Activated T-helper 1 cell treated with anti-CD3 and anti-CD28 coated beads, Interleukin-2, amount 50 U/mL, for 16 hours (primary cell): ENCODE measurements around the gene ARHGEF38.

Experiments
- DNase-seq, 2 donors: peaks; one replicate each; pipeline ENCODE4 v3.0.0-alpha.2; 2020; ENCODE audit warnings: low read depth in 1 of 2, low spot score in 1 of 2

The ARHGEF38 gene

DNA sequence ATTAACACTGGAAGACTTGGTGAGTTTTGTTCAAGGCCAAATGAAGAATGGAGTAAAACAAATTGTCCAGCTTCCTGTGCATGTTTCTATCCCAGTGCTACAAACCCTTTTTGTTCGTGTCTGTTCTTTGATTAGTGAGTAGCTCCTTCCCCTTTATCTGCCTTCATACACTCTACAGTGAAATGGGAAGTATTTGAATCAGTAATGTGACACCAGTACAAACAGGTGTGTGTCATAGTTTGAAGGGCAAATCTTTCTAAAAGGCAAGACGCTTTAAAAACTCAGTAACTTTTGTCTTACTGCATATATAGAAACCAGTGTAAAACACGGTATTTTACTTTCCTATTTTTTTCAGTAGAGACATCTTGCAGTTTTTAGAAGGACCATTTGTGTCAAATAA lies 5.9 kb downstream of the ARHGEF38 start:
- DNase-seq = no peak

DNA sequence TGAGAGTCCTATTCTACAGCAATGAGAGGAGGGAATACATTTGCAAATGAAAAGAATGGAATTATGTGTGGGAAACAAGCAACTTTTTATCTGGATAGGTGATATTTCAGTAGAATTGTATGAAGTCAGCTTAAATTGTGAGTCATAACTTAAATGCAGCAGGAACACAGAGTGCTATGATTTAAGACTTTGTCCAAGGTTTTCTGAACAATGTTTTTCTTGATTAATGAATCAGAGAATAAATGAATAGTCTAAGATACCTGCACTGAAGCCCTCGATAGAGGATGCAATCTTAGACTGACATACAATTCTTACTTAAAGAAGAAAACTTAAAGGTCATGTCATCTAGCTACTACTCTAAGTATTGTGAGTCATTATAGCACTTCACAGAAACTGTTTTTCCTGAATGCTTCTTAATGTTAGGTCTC lies 8.0 kb downstream of the ARHGEF38 start:
- no peak for DNase-seq

DNA sequence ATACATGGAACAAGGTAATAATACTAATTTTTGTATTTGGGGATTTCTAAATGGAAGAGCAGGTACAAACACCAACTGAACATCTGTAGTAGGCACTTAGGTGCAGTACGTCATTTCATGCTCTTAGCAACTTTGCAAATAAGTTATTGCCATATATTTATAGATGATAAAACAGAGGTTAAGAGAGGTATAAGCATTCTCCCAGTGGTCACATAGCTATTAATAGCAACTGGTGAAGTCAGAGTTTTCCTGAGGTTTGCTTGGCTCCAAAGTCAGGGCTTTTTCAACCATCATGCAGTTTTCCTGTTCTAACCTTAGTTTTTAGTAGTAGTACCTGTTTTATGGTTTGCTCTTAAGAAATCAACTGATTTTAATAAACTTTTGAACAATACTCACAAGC lies 10.9 kb downstream of the ARHGEF38 start:
- no peak for DNase-seq

DNA sequence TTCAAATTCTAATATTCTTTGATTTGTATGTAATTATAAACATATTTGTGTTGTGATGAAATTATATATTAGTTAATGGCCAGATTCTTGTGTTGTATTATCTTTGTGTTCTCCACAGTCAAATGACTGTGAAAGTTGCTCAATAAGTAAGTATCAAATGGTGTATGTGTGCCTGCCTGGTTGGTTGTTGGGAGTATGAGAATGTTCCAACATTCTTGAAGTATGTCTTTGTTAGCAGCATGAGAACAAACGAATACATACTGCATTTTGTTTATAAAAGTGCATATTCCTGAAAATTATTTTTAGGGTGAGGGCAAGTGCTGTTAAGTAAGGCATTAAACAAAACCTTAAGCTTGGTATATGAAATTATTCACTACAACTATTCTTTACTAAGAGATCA lies 16.2 kb downstream of the ARHGEF38 start:
- DNase-seq = no peak

DNA sequence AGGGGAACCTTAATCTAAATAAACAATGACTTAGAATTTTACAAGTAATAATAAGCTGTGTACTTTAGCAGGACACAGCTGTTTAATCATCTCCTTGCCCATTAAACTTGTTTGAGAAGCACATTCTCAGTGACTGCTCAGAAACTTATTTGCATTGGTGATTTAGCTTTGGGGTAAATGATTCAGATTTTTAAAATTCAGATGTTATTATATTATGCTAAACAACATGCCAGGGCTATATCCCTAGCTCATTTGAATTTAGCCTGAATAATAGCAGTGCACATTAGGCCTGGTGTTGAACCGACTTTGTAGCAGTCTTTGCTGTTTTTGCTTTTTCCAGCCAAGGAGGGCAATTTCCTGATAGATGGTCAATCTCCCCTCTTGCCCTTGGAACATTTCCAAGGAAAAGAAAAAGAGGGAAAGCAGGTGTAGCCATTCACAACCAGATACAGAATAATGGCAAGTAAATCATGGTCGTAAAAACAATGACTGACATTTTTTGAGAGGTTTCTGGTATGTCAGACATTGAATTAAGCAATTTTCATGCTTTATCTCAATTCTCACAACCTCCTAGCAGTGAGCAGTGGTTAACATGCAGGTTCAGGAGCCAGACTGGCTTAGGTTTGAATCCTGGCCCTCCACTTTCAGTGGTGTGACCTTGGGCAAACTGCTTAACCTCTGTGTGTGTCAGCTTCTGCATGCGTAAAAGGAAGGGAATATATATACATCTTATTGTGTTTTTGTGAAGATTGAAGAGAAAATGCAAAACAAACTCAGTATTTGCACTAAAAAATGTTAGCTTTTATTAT lies 16.8 kb downstream of the ARHGEF38 start:
- DNase-seq = no peak

DNA sequence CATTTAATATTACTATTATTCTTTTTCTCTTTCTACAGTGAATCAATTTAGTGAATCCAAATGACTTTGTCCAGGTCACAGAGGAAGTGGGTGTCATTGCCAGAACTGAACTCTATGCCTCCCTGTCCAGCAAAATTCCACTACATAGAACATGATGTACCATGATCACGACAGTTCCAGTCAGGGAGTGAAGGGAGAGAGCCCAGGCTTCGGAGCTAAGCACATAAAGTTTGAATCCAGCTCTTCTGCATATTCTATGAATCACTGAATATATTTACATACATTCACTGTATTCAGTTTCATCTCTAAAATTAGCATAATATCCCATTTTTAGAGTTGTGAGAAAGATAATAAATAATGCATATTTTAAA lies 17.4 kb downstream of the ARHGEF38 start:
- no peak for DNase-seq

DNA sequence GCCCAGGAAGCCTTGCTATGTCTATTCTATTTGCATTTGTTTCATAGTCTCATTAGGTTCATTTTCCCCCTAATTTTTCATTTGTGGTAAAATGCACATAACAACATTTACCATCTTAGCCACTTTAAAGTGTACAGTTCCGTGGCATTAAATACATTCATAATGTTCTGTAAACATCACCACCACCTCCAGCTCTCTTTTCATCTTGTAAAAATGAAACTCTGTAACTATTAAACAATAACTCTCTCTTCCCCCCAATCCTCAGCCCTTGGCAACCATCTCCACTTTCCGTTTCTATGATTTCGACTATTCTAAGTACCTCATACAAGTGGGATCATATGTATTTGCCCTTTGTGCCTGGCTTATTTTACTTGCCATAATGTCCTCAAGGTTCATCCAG lies 19.9 kb downstream of the ARHGEF38 start:
- DNase-seq = no peak

DNA sequence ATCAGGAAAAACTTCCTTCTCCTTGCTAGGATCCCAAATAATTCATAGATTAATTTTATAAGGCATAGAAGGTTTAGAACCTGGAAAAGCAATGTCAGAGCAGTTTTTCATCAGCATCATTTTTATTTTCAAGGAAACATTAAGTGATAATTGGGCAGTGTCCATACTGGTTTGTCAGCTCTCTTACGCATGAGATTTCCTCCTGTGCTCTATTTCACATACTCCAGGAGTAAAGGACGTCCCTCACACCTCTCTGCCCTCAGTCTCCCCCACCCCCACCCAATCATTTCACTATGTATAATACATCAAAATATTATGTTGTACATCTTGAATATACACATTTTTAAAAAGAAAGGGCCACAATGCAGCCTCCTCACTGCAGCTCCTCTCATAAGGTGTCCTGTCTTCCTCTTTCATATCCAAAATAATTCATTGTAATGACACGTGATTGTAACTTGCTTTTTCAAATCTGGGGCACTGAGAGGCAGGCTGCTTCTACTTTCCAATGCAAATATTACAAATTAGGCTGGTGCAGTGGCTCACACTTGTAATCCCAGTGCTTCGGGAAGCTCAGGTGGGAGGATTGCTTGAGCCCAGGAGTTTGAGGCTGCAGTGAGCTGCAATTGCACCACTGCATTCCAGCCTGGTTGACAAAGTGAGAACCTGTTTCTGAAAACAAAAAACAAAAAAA lies 34.4 kb downstream of the ARHGEF38 start:
- DNase-seq = no peak

DNA sequence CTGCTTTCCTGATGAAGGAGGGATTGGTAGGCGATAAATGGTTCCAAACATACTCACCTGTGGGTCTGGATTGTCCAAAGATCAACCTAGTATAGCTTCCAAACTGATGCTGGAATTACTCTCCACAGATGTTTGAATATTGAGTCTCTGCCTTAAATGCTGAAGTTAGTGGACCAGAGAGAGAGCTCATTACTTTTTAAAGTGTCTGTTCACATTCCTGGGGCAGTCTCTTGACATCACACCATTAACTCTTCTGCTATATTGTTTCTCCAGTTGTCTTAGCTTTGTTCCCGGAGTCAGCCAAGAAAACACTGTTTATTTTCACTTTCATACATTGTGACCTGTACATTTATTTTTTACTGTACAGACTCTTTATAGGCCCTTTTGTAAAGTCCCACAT lies 35.4 kb downstream of the ARHGEF38 start:
- no peak for DNase-seq

DNA sequence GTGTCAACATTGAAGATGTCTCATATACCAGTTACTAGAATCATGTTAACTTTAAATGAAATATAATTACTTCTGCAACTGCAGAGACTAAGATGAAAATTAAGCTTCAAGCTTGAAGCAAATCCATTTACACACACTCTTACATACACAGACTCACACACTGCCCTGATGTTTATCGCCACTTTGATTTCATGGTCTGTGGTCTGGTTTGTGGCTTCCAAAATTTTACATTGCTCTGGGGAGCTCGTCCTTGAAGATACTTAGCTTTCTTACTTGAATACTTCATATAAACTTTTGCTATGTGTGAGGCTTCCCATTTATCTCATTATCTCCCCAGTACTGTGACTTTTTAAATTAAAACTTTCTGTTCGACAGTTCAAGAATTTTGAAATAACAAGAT lies 35.8 kb downstream of the ARHGEF38 start:
- no peak for DNase-seq

DNA sequence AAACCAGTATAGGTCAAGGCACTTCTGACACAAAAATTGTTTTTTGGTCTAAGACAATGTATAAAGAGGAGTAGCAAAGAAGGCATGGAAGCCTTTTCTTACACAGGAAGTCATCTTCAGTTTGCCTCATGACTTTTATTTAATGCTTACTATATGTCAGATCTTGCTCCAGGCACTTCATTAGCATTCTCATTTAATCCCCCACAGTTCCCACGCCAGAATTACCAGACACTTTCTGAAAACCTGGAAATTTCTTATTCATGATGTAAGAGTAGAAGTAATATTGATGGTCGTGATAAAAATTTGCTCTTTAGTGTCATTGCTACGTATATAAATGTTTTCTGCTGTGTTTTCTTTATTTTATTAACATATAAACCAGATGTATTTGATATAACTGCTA lies 39.2 kb downstream of the ARHGEF38 start:
- no peak for DNase-seq

DNA sequence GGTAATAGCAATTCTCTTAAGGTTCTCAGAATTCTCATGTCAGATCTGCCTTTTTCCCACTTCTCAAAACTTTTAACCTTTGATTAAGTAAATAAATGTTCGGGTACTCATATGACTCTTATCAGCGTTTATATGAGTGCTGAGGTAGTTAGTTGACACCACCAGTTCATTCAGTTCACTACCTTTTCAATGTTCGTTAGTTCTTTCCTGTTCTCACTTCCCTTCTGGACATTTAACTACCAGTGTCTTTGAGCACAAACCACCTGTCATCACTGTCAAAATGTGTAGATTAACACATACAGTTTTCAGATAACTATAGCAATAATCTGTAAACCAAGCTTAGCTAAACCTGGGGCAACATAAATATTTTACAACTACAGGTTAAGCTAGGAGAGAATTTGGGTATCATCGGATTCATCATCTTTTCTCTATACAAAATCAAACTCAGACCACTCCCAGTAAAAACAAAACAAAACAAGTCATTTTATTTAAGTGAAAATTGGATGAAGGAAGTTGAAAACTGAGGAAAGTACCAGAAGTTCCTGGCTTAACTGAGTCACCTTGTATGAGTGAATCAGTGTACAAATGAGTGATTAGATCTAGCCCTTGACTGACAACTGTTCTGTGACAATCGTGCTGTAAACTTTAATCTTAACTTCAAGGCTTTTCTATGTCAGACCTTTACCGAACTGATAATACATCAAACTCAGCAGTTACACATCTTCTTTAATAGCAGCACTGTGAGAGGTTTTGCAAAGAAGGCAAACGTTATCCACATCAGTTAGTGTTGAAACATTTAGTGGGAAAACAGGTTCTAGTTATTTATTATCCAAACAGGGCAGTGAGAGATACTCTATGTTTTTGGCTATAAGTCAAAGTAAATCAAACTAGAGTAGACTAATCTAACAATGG lies 41.9 kb downstream of the ARHGEF38 start:
- DNase-seq = no peak

DNA sequence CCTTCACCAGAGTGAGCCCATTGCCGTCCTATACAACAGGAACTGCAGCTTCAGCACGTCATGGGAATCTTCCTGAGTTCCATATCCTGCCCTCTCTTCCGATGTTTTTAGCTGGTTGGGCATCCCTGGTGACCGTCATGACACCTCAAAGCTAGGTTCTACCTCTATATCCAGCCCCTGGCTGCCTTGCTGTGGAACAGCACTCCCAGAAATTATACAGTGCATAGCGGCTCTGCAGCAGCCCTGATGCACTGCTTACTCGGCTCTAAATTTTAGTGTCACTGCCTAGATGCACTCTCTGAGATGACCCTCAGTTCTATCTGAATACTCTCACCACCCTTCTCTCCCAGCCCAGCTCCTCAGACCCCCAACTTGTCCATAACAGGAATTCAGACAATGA lies 44.3 kb downstream of the ARHGEF38 start:
- DNase-seq = no peak

DNA sequence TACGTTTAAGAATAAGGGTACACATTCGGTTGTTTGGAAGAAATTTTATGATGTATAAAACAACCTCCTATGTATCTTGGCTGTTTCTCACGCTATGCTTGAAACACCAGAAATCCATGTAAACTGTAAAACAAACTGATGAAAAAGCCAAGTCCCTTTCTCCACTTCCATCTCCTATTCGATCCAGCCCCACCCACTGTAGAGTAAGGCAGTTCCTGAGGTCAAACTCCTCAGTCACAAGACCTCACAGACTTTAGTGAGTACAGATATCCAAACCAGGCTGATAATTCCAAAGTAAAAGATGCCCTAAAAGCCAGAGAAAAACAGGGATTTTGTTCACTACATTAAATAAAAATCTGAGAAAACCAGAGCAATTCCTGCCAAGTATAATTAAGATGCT lies 45.6 kb downstream of the ARHGEF38 start:
- no peak for DNase-seq

DNA sequence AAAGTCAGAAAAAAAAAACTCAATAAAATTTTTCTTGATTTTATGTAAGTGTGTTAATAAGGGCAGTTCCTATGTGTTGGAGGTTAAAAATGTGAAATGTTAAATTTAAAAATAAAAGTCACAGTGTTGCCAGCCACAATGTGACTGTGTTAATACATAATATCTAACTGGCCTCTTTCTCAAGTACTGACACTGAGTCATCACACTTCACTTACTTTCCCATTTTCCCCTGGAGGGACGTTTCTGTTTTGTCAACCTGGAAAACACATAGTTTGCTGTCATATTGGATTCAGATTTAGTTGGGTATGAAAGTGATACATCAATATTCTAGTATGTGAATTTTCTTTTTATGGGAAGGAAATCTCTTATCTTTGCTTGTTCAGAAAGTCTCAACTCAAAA lies 46.4 kb downstream of the ARHGEF38 start:
- DNase-seq = no peak

DNA sequence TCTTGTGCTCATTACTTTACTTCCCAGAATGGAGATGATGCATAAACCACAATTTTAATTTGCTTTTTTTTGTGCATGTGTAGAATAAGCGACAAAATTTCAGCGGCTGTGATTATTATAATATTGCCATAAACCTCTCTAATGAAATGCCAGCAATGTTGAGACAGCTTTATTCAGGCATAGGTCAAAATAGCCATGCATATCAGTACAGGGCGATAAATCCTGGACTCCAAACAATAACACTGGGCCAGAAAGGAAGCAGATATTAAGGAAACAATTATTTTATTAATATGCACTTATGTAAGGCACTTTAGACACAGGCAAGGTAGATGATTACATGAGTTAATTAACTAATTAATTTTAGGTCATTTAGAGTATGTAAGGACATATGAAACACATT lies 47.1 kb downstream of the ARHGEF38 start:
- no peak for DNase-seq

DNA sequence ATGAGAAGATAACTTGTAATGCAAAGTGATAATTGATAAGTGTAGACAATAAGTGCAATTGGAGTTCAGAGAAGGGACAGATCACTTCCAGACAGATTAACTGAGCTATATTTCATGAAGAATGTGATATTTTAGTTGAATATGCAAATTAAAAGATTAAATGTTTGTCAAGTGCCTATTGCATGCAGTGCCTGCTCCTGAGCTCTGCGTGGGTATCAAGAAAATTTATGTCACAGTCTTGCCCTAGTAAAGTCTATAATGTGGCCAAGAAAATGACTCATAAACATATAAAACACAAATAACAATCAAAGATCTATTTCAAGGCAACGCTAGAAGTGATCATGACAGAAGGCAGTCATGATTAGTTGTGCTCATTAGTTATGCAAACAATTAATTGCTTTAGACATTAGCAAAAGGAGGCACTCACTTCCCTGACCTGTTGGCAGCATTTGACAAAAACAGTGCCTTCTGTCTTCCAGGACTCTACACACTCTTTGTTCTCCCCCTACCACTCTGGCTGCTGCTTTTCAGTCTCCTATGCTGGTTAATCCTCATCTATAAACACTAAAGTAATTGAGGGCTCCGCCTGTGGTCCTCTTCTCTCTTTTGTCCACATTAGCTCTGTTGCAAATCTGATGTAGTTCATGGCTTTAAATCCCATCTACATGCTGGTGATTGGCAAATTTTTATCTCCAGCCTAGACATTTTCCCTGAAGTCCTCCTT lies 47.7 kb downstream of the ARHGEF38 start:
- no peak for DNase-seq

DNA sequence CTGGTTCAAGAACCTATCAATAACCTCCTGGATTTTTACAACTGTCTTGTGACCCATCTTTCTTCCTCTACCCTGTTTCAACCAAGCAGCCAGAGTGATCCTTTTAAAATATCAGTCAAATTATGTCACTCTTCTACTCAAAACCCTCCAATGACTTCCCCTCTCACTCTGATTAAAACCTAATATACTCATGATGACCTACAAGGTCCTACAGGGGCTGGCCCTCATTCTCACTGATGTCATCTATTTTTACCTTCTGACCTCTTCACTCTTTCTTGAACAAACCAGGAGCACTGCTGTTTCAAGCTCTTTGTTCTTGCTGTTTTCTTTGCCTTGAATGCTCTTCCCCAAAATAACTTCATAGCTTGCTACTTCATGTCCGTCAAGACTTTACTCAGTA lies 48.5 kb downstream of the ARHGEF38 start:
- DNase-seq = no peak

DNA sequence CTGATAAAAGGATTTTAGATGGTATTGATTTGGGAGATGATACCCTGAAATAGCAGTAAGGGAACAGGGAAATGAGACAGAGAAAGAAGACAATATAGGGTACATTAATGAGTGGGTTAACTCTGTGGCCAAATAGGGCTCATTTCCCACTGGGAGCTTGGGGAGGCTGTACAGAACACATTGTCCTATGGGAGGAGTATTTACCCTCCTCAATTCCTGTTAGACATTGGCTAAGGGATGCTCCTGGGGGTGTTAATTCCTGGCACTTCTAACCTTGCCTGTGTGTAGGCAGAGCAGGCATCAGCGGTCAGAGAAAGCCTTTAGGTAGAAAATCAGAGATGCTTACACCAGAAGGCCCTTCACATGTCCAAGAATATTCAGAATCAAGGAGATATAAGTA lies 49.0 kb downstream of the ARHGEF38 start:
- DNase-seq = no peak

DNA sequence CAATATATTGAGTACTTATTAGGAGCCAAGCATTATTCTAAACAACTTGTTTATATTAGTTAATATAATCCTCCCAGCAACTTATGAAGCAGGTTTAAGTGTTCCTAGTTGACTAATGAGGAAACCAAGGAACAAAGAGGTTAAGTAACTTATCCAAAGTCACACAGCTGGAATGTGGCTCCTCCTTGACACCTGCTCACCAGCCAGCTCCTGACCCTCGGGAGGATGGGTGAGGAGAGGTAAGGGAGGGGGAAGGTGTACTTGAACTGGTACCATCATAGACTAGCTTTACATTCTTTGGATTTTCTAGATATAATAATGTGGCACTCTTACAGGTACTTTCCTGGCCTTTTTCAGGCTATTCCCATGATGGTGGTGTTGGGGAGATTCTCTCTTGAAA lies 50.7 kb downstream of the ARHGEF38 start:
- DNase-seq = no peak

DNA sequence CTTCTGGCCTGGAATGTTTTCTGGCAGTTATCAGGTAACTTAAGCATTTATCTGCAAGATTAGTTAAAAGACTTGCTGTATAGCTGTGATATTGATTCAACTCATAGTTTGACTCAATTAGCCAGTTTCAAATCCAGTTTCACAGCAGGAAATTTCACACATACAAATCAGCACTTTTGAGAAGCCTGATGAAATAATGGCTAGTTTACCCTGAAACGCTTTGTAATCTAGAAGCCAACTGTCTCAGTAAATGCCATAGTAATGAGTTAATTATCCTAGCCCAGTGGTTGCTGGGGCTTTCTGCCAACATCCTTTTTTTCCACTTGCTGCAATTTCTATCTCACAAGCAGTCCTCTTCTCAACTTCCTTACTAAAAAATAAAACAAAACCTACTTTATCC lies 53.1 kb downstream of the ARHGEF38 start:
- DNase-seq = no peak
